Left ventricle myocardium inferior (tissue), 1 donor: ENCODE data around the gene SCN8A. TPM values are rescaled to one million over a fixed set of nuclear protein-coding genes. Genes with fewer than 3 reads are reported as not detected.
"Not testable (repeated sequence)": the region's sequence is repeated elsewhere in the genome, so short reads cannot be mapped to it uniquely, and the experiment has no call there.

Experiments
- DNase-seq: peaks from one replicate; pipeline ENCODE4 v3.0.0-alpha.2; 2020
- H3K27ac ChIP-seq: fragments of 200-600 bp; replicated peaks from 2 replicates; pipeline ENCODE4 v1.8.0; 2021
- H3K27me3 ChIP-seq: fragments of 200-600 bp; 2 replicates; pipeline ENCODE4 v1.8.0; 2021; ENCODE audit warnings: low read depth
- H3K36me3 ChIP-seq: fragments of 200-600 bp; 2 replicates; pipeline ENCODE4 v1.8.0; 2021
- H3K4me1 ChIP-seq: fragments of 200-600 bp; 2 replicates; pipeline ENCODE4 v1.8.0; 2021
- H3K4me3 ChIP-seq: fragments of 200-600 bp; 2 replicates; pipeline ENCODE4 v1.8.0; 2021; ENCODE audit warnings: mild to moderate bottlenecking, moderate library complexity
- H3K9me3 ChIP-seq: fragments of 200-600 bp; replicated peaks from 2 replicates; pipeline ENCODE4 v1.8.0; 2021
- intact Hi-C: fragments of 100-400 bp; cut with micrococcal nuclease; formaldehyde crosslinking; loops from one replicate; pipeline ENCODE4 v1.11.0; 2022
- total RNA-seq: library from RNA; stranded (reverse); fragmentation: NEBNext Ultra II Directional; extraction: Animal tissue kit (Norgen Biotek cat#: 25700); gene quantifications from one replicate; pipeline ENCODE4 v1.2.1, GENCODE V29; 2021
- TF ChIP-seq, protein P1 (sequence below): fragments of 200-600 bp; IDR thresholded peaks from 2 replicates; pipeline ENCODE4 v1.8.0; 2021; ENCODE audit warnings: antibody characterized with exemption, mild to moderate bottlenecking, borderline replicate concordance
- donor health status: DM: no; HTN: yes; CAD: no; lungs with severe emphysema.

Gene SCN8A
- total RNA-seq, 1 donor from 2014 or later, result 0.41 TPM

GRCh38 chr12:51635346-51635745 lies 44.3 kb downstream of the SCN8A start:
- intact Hi-C loops, result no loop called here
- TF ChIP-seq, protein P1, sequence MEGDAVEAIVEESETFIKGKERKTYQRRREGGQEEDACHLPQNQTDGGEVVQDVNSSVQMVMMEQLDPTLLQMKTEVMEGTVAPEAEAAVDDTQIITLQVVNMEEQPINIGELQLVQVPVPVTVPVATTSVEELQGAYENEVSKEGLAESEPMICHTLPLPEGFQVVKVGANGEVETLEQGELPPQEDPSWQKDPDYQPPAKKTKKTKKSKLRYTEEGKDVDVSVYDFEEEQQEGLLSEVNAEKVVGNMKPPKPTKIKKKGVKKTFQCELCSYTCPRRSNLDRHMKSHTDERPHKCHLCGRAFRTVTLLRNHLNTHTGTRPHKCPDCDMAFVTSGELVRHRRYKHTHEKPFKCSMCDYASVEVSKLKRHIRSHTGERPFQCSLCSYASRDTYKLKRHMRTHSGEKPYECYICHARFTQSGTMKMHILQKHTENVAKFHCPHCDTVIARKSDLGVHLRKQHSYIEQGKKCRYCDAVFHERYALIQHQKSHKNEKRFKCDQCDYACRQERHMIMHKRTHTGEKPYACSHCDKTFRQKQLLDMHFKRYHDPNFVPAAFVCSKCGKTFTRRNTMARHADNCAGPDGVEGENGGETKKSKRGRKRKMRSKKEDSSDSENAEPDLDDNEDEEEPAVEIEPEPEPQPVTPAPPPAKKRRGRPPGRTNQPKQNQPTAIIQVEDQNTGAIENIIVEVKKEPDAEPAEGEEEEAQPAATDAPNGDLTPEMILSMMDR, result no peak
- no peak for DNase-seq
- Histone ChIP-seq H3K36me3 (peaks cover 2% of the 10 kb centered on the region), H3K9me3 (peaks cover 25% of the 10 kb centered on the region), H3K27me3 (peaks cover 6% of the 10 kb centered on the region), H3K27ac (no peak overlapping the region), H3K4me1 (no peaks in the 10 kb centered on the region), H3K4me3 (no peak overlapping the region)

DNA sequence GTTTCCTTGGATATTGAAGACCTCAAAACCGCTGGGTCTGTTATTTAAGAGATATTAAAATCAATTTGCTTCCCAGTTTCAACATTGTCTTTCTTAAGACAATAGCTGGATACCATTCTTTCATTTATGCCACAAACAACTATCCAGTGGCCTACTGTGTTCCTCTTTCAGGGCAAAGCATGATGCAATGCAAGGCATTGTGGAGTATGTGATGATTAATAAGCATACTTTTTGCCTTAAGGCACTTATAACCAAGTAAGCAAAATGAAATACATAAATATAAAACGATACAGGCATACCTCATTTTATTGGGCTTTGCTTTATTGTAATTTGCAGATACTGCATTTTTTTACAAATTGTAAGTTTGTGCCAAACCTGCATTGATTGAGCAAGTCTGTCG lies 45.5 kb downstream of the SCN8A start:
- Histone ChIP-seq H3K4me1 (no peaks in the 10 kb centered on the region), H3K27ac (no peak overlapping the region), H3K27me3 (peaks cover 6% of the 10 kb centered on the region), H3K4me3 (no peak overlapping the region), H3K36me3 (peaks cover 2% of the 10 kb centered on the region), H3K9me3 (peaks cover 25% of the 10 kb centered on the region)
- intact Hi-C loops, result no loop called here
- TF ChIP-seq, protein P1, result no peak
- no peak for DNase-seq

DNA sequence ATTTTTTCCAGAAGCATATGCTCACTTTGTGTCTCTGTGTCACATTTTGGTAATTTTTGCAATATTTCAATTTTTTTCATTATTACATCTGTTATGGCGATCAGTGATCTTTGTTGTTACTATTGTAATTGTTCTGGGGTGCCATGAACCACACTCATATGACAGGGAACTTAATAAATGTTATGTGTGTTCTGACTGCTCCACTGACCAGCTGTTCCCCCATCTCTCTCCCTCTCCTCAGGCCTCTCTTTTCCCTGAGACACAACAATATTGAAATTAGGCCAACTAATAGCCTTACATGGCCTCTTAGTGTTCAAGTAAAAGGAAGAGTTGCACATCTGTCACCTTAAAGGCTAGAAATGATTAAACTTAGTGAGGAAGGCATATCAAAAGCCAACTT lies 46.0 kb downstream of the SCN8A start:
- TF ChIP-seq, protein P1, result no peak
- H3K27me3 ChIP-seq, result peaks cover 6% of the 10 kb centered on the region
- peaks cover 25% of the 10 kb centered on the region for H3K9me3 ChIP-seq
- peaks cover 2% of the 10 kb centered on the region for H3K36me3 ChIP-seq
- H3K27ac ChIP-seq, result no peak overlapping the region
- no peak overlapping the region for H3K4me3 ChIP-seq
- DNase-seq, result no peak
- no peaks in the 10 kb centered on the region for H3K4me1 ChIP-seq
- intact Hi-C loops, result no loop called here

GRCh38 chr12:51639361-51639760 lies 48.3 kb downstream of the SCN8A start:
- DNase-seq, result no peak
- Histone ChIP-seq H3K27me3 (no peaks in the 10 kb centered on the region), H3K4me3 (no peak overlapping the region), H3K4me1 (no peaks in the 10 kb centered on the region), H3K9me3 (peaks cover 25% of the 10 kb centered on the region), H3K27ac (no peak overlapping the region), H3K36me3 (peaks cover 2% of the 10 kb centered on the region)
- intact Hi-C loops, result no loop called here
- TF ChIP-seq, protein P1, result no peak

GRCh38 chr12:51642286-51642685 lies 51.3 kb downstream of the SCN8A start:
- Histone ChIP-seq H3K27ac (no peak overlapping the region), H3K36me3 (peaks cover 2% of the 10 kb centered on the region), H3K4me1 (no peaks in the 10 kb centered on the region), H3K9me3 (peaks cover 17% of the 10 kb centered on the region), H3K27me3 (no peaks in the 10 kb centered on the region), H3K4me3 (no peak overlapping the region)
- no peak for DNase-seq
- TF ChIP-seq, protein P1, result no peak
- intact Hi-C loops, result no loop called here

DNA sequence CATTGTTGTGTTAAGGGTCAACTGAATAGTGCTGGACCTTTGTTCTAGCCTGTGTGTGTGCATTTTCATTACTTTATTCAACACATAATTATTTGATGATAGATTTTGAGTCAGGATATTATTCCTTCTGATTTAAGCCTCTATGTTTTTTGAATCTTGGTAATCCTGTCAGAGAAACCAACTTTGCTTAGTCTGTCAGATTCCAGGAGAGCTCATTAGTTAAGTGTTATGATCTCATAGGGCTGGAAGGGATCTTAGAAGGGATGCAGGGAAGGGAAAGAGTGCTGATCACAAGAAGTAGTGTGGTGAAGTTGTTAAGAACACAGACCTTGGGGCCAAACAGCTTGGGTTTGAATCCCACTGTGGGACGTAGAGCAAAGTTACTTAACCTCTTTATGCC lies 52.9 kb downstream of the SCN8A start:
- TF ChIP-seq, protein P1, result no peak
- Histone ChIP-seq H3K27me3 (no peaks in the 10 kb centered on the region), H3K4me1 (no peaks in the 10 kb centered on the region), H3K27ac (no peak overlapping the region), H3K9me3 (peaks cover 2% of the 10 kb centered on the region), H3K36me3 (no peaks in the 10 kb centered on the region), H3K4me3 (no peak overlapping the region)
- DNase-seq, result no peak
- intact Hi-C loops, result no loop called here

DNA sequence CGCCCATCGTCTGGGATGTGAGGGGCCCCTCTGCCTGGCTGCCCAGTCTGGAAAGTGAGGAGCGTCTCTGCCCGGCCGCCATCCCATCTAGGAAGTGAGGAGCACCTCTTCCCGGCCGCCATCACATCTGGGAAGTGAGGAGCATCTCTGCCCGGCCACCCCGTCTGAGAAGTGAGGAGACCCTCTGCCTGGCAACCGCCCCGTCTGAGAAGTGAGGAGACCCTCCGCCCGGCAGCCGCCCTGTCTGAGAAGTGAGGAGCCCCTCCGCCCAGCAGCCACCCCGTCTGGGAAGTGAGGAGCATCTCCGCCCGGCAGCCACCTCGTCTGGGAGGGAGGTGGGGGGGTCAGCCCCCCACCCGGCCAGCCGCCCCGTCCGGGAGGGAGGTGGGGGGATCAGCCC lies 53.7 kb downstream of the SCN8A start:
- DNase-seq, H3K4me3 ChIP-seq, intact Hi-C loops: not testable (repeated sequence)

More for the DNA sequence above, 53.7 kb downstream of the SCN8A start:
- not testable (repeated sequence) for H3K36me3 ChIP-seq, H3K27ac ChIP-seq, H3K9me3 ChIP-seq, H3K4me1 ChIP-seq, H3K27me3 ChIP-seq
